Measurements from ENCODE around the gene NTN3.

NTN3 gene

GRCh38 chr16:2512735-2513404 lies 41.8 kb downstream of the NTN3 start:
- no peak for DNase-seq (ENCODE audit: insufficient read length, low spot score)
- FAIRE-seq = no peak

GRCh38 chr16:2513405-2514332 lies 42.6 kb downstream of the NTN3 start, which contains the start of gene ATP6V0C:
ATP6V0C (plus strand) TSS chr16:2513952; CDS start chr16:2514104, 152 bp downstream.
- FAIRE-seq (peak; percentile 88), DNase-seq (ENCODE audit: insufficient read length, low spot score) (peak; percentile 95)

GRCh38 chr16:2514333-2515179 lies 43.5 kb downstream of the NTN3 start:
- DNase-seq (ENCODE audit: insufficient read length, low spot score) (no peak), FAIRE-seq (no peak)

GRCh38 chr16:2515180-2515851 lies 44.2 kb downstream of the NTN3 start:
- no peak for FAIRE-seq
- DNase-seq (ENCODE audit: insufficient read length, low spot score) = no peak

- FAIRE-seq = no peak
- no peak for DNase-seq (ENCODE audit: insufficient read length, low spot score)
These were observed 45.5 kb downstream of the NTN3 start for GRCh38 chr16:2516391-2517240.

GRCh38 chr16:2517954-2518605 lies 47.0 kb downstream of the NTN3 start:
- DNase-seq (ENCODE audit: insufficient read length, low spot score) (no peak), FAIRE-seq (no peak)

- DNase-seq (ENCODE audit: insufficient read length, low spot score) = no peak
- no peak for FAIRE-seq
These were observed 48.0 kb downstream of the NTN3 start for GRCh38 chr16:2518823-2519710.

- FAIRE-seq (no peak), DNase-seq (ENCODE audit: insufficient read length, low spot score) (no peak)
These were observed 48.6 kb downstream of the NTN3 start for GRCh38 chr16:2519711-2520080.

GRCh38 chr16:2520097-2520783 lies 49.1 kb downstream of the NTN3 start, which contains the start of gene AMDHD2:
AMDHD2 (plus strand) TSS chr16:2520371; CDS start chr16:2520459, 88 bp downstream.
- FAIRE-seq (peak; percentile 63), DNase-seq (ENCODE audit: insufficient read length, low spot score) (peak; percentile 99)

- no peak for FAIRE-seq
- DNase-seq (ENCODE audit: insufficient read length, low spot score) = peak; percentile 66
These were observed 49.9 kb downstream of the NTN3 start for GRCh38 chr16:2520784-2521531.

Data from GM19239 (cell line).